ENCODE results near the gene PNMT.

Gene PNMT

GRCh38 chr17:39673335-39674081, 5.3 kb downstream of the PNMT start:
- H3K9ac ChIP-seq (ENCODE audit: low read length): no peak overlapping the region
- DNase-seq: no peak
- WGBS (ENCODE audit: extremely low coverage, insufficient coverage, low lambda C conversion rate): no CpG with 5 or more reads among the region's 13 CpGs

GRCh38 chr17:39674179-39674578, 5.9 kb downstream of the PNMT start:
- H3K4me1 ChIP-seq (ENCODE audit: control insufficient read depth, low read depth, low read length): no peaks in the 10 kb centered on the region
- H3K79me1 ChIP-seq (ENCODE audit: low read length): no peaks in the 10 kb centered on the region
- H4K5ac ChIP-seq (ENCODE audit: low read length): no peak overlapping the region
- no peak overlapping the region for H3K9ac ChIP-seq (ENCODE audit: low read length)
- no peak overlapping the region for H3K4me3 ChIP-seq (ENCODE audit: low read length)
- no peak overlapping the region for H3K56ac ChIP-seq (ENCODE audit: low read length)
- no peak overlapping the region for H2BK15ac ChIP-seq (replicated peaks; ENCODE audit: low read depth)
- H3K27ac ChIP-seq (ENCODE audit: low read depth, low read length): no peak overlapping the region
- H3K27me3 ChIP-seq (ENCODE audit: insufficient read depth, low read length, poor library complexity): no peaks in the 10 kb centered on the region
- no peak overlapping the region for H2AK5ac ChIP-seq (ENCODE audit: low read length)
- H2BK5ac ChIP-seq (ENCODE audit: low read length): no peak overlapping the region
- no CpG with 5 or more reads among the region's 5 CpGs for WGBS (ENCODE audit: extremely low coverage, insufficient coverage, low lambda C conversion rate)
- H2BK120ac ChIP-seq (ENCODE audit: low read depth, low read length): no peak overlapping the region
- no peaks in the 10 kb centered on the region for H3K36me3 ChIP-seq (ENCODE audit: control insufficient read depth, insufficient read depth, low read length)
- no peak overlapping the region for H3K23ac ChIP-seq (ENCODE audit: low read length)
- H3K4ac ChIP-seq (ENCODE audit: low read depth, low read length): no peak overlapping the region
- H4K8ac ChIP-seq (ENCODE audit: low read depth, low read length): no peak overlapping the region
- no peak overlapping the region for H3K4me2 ChIP-seq (ENCODE audit: low read length)
- DNase-seq: no peak
- H3K18ac ChIP-seq (ENCODE audit: low read length): no peak overlapping the region
- H3K79me2 ChIP-seq (ENCODE audit: control insufficient read depth, insufficient read depth, low read length): no peaks in the 10 kb centered on the region

More at GRCh38 chr17:39673335-39674081, 5.3 kb downstream of the PNMT start:
- no peaks in the 10 kb centered on the region for H3K27me3 ChIP-seq (ENCODE audit: insufficient read depth, low read length, poor library complexity)
- no peak overlapping the region for H3K4ac ChIP-seq (ENCODE audit: low read depth, low read length)
- no peaks in the 10 kb centered on the region for H3K79me2 ChIP-seq (ENCODE audit: control insufficient read depth, insufficient read depth, low read length)
- no peak overlapping the region for H3K4me2 ChIP-seq (ENCODE audit: low read length)
- H3K18ac ChIP-seq (ENCODE audit: low read length): no peak overlapping the region
- H2BK5ac ChIP-seq (ENCODE audit: low read length): no peak overlapping the region
- no peak overlapping the region for H4K8ac ChIP-seq (ENCODE audit: low read depth, low read length)
- H3K4me1 ChIP-seq (ENCODE audit: control insufficient read depth, low read depth, low read length): no peaks in the 10 kb centered on the region
- no peak overlapping the region for H3K23ac ChIP-seq (ENCODE audit: low read length)
- H3K36me3 ChIP-seq (ENCODE audit: control insufficient read depth, insufficient read depth, low read length): no peaks in the 10 kb centered on the region
- H3K56ac ChIP-seq (ENCODE audit: low read length): no peak overlapping the region
- no peak overlapping the region for H3K27ac ChIP-seq (ENCODE audit: low read depth, low read length)
- H2AK5ac ChIP-seq (ENCODE audit: low read length): no peak overlapping the region
- H4K5ac ChIP-seq (ENCODE audit: low read length): no peak overlapping the region
- no peak overlapping the region for H2BK15ac ChIP-seq (replicated peaks; ENCODE audit: low read depth)
- H3K79me1 ChIP-seq (ENCODE audit: low read length): no peaks in the 10 kb centered on the region
- no peak overlapping the region for H2BK120ac ChIP-seq (ENCODE audit: low read depth, low read length)
- H3K4me3 ChIP-seq (ENCODE audit: low read length): no peak overlapping the region

GRCh38 chr17:39674702-39675389, 6.6 kb downstream of the PNMT start:
- H2AK5ac ChIP-seq (ENCODE audit: low read length): no peak overlapping the region
- H3K9ac ChIP-seq (ENCODE audit: low read length): no peak overlapping the region
- no peaks in the 10 kb centered on the region for H3K79me2 ChIP-seq (ENCODE audit: control insufficient read depth, insufficient read depth, low read length)
- no peak overlapping the region for H2BK15ac ChIP-seq (replicated peaks; ENCODE audit: low read depth)
- H3K27ac ChIP-seq (ENCODE audit: low read depth, low read length): no peak overlapping the region
- no peak overlapping the region for H4K8ac ChIP-seq (ENCODE audit: low read depth, low read length)
- no peak overlapping the region for H3K23ac ChIP-seq (ENCODE audit: low read length)
- DNase-seq: no peak
- no peak overlapping the region for H3K18ac ChIP-seq (ENCODE audit: low read length)
- no peak overlapping the region for H3K4me2 ChIP-seq (ENCODE audit: low read length)
- no peak overlapping the region for H2BK120ac ChIP-seq (ENCODE audit: low read depth, low read length)
- no peak overlapping the region for H4K5ac ChIP-seq (ENCODE audit: low read length)
- H3K4me1 ChIP-seq (ENCODE audit: control insufficient read depth, low read depth, low read length): no peaks in the 10 kb centered on the region
- H3K79me1 ChIP-seq (ENCODE audit: low read length): no peaks in the 10 kb centered on the region
- H3K27me3 ChIP-seq (ENCODE audit: insufficient read depth, low read length, poor library complexity): no peaks in the 10 kb centered on the region
- no peak overlapping the region for H2BK5ac ChIP-seq (ENCODE audit: low read length)
- H3K4ac ChIP-seq (ENCODE audit: low read depth, low read length): no peak overlapping the region
- H3K4me3 ChIP-seq (ENCODE audit: low read length): no peak overlapping the region
- no peak overlapping the region for H3K56ac ChIP-seq (ENCODE audit: low read length)
- WGBS (ENCODE audit: extremely low coverage, insufficient coverage, low lambda C conversion rate): no CpG with 5 or more reads among the region's 11 CpGs
- no peaks in the 10 kb centered on the region for H3K36me3 ChIP-seq (ENCODE audit: control insufficient read depth, insufficient read depth, low read length)

- H4K5ac ChIP-seq (ENCODE audit: low read length): no peak overlapping the region
- no peaks in the 10 kb centered on the region for H3K27me3 ChIP-seq (ENCODE audit: insufficient read depth, low read length, poor library complexity)
- H3K9ac ChIP-seq (ENCODE audit: low read length): no peak overlapping the region
- no peaks in the 10 kb centered on the region for H3K79me1 ChIP-seq (ENCODE audit: low read length)
- no peaks in the 10 kb centered on the region for H3K4me1 ChIP-seq (ENCODE audit: control insufficient read depth, low read depth, low read length)
- H3K79me2 ChIP-seq (ENCODE audit: control insufficient read depth, insufficient read depth, low read length): no peaks in the 10 kb centered on the region
- H3K56ac ChIP-seq (ENCODE audit: low read length): no peak overlapping the region
- H2AK5ac ChIP-seq (ENCODE audit: low read length): no peak overlapping the region
- WGBS (ENCODE audit: extremely low coverage, insufficient coverage, low lambda C conversion rate): no CpG with 5 or more reads among the region's 10 CpGs
- no peaks in the 10 kb centered on the region for H3K36me3 ChIP-seq (ENCODE audit: control insufficient read depth, insufficient read depth, low read length)
- no peak overlapping the region for H3K4me3 ChIP-seq (ENCODE audit: low read length)
- H2BK5ac ChIP-seq (ENCODE audit: low read length): no peak overlapping the region
- H3K27ac ChIP-seq (ENCODE audit: low read depth, low read length): no peak overlapping the region
- H2BK15ac ChIP-seq (replicated peaks; ENCODE audit: low read depth): no peak overlapping the region
- H3K4ac ChIP-seq (ENCODE audit: low read depth, low read length): no peak overlapping the region
- H3K4me2 ChIP-seq (ENCODE audit: low read length): no peak overlapping the region
- DNase-seq: no peak
- no peak overlapping the region for H3K18ac ChIP-seq (ENCODE audit: low read length)
- H3K23ac ChIP-seq (ENCODE audit: low read length): no peak overlapping the region
- no peak overlapping the region for H4K8ac ChIP-seq (ENCODE audit: low read depth, low read length)
- H2BK120ac ChIP-seq (ENCODE audit: low read depth, low read length): no peak overlapping the region
Observed at GRCh38 chr17:39675390-39676082, 7.3 kb downstream of the PNMT start.

- no CpG with 5 or more reads among the region's 7 CpGs for WGBS (ENCODE audit: extremely low coverage, insufficient coverage, low lambda C conversion rate)
- H3K27ac ChIP-seq (ENCODE audit: low read depth, low read length): no peak overlapping the region
- DNase-seq: no peak
Observed at GRCh38 chr17:39676198-39676819, 8.1 kb downstream of the PNMT start.

More at GRCh38 chr17:39676198-39676819, 8.1 kb downstream of the PNMT start:
- Histone ChIP-seq H4K8ac (ENCODE audit: low read depth, low read length) (no peak overlapping the region), H3K18ac (ENCODE audit: low read length) (no peak overlapping the region), H3K4me3 (ENCODE audit: low read length) (no peak overlapping the region), H2BK120ac (ENCODE audit: low read depth, low read length) (no peak overlapping the region), H3K9ac (ENCODE audit: low read length) (no peak overlapping the region), H4K5ac (ENCODE audit: low read length) (no peak overlapping the region), H2BK15ac (replicated peaks; ENCODE audit: low read depth) (no peak overlapping the region), H3K79me1 (ENCODE audit: low read length) (no peaks in the 10 kb centered on the region), H3K56ac (ENCODE audit: low read length) (no peak overlapping the region), H2AK5ac (ENCODE audit: low read length) (no peak overlapping the region), H2BK5ac (ENCODE audit: low read length) (no peak overlapping the region), H3K4ac (ENCODE audit: low read depth, low read length) (no peak overlapping the region), H3K23ac (ENCODE audit: low read length) (no peak overlapping the region), H3K4me2 (ENCODE audit: low read length) (no peak overlapping the region), H3K36me3 (ENCODE audit: control insufficient read depth, insufficient read depth, low read length) (no peaks in the 10 kb centered on the region), H3K27me3 (ENCODE audit: insufficient read depth, low read length, poor library complexity) (no peaks in the 10 kb centered on the region), H3K4me1 (ENCODE audit: control insufficient read depth, low read depth, low read length) (no peaks in the 10 kb centered on the region), H3K79me2 (ENCODE audit: control insufficient read depth, insufficient read depth, low read length) (no peaks in the 10 kb centered on the region)
